ENCODE results near the gene BRD3OS.

- TF ChIP-seq RAD21 (IDR thresholded peaks at IDR 0.05; ENCODE audit: low read depth) = no peak
- TF ChIP-seq, protein P1, sequence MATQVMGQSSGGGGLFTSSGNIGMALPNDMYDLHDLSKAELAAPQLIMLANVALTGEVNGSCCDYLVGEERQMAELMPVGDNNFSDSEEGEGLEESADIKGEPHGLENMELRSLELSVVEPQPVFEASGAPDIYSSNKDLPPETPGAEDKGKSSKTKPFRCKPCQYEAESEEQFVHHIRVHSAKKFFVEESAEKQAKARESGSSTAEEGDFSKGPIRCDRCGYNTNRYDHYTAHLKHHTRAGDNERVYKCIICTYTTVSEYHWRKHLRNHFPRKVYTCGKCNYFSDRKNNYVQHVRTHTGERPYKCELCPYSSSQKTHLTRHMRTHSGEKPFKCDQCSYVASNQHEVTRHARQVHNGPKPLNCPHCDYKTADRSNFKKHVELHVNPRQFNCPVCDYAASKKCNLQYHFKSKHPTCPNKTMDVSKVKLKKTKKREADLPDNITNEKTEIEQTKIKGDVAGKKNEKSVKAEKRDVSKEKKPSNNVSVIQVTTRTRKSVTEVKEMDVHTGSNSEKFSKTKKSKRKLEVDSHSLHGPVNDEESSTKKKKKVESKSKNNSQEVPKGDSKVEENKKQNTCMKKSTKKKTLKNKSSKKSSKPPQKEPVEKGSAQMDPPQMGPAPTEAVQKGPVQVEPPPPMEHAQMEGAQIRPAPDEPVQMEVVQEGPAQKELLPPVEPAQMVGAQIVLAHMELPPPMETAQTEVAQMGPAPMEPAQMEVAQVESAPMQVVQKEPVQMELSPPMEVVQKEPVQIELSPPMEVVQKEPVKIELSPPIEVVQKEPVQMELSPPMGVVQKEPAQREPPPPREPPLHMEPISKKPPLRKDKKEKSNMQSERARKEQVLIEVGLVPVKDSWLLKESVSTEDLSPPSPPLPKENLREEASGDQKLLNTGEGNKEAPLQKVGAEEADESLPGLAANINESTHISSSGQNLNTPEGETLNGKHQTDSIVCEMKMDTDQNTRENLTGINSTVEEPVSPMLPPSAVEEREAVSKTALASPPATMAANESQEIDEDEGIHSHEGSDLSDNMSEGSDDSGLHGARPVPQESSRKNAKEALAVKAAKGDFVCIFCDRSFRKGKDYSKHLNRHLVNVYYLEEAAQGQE (IDR thresholded peaks at IDR 0.05; ENCODE audit: low read depth) = no peak
- no peak for TF ChIP-seq TAF1 (IDR thresholded peaks at IDR 0.05; ENCODE audit: low read depth)
- TF ChIP-seq TCF12 (IDR thresholded peaks at IDR 0.05; ENCODE audit: low read depth) = no peak
- TF ChIP-seq CEBPB (IDR thresholded peaks at IDR 0.05) = no peak
- TF ChIP-seq TEAD4 (IDR thresholded peaks at IDR 0.05) = no peak
- no peak for TF ChIP-seq NFIC (IDR thresholded peaks at IDR 0.05)
- no peak for TF ChIP-seq CREB1 (IDR thresholded peaks at IDR 0.05; ENCODE audit: low read depth)
- TF ChIP-seq, protein P2, sequence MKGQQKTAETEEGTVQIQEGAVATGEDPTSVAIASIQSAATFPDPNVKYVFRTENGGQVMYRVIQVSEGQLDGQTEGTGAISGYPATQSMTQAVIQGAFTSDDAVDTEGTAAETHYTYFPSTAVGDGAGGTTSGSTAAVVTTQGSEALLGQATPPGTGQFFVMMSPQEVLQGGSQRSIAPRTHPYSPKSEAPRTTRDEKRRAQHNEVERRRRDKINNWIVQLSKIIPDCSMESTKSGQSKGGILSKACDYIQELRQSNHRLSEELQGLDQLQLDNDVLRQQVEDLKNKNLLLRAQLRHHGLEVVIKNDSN (IDR thresholded peaks at IDR 0.05) = no peak
- no peak for TF ChIP-seq EGR1 (IDR thresholded peaks at IDR 0.05)
- TF ChIP-seq MAX (IDR thresholded peaks at IDR 0.05) = no peak
- TF ChIP-seq EP300 (IDR thresholded peaks at IDR 0.05; ENCODE audit: borderline replicate concordance) = no peak
Observed at GRCh38 chr9:133995012-133995896, 30.0 kb upstream of the BRD3OS start.

Measured in Ishikawa (cell line).